Left ventricle myocardium inferior (tissue), 1 donor: ENCODE results near the gene COL25A1. TPM values are rescaled to one million over a fixed set of nuclear protein-coding genes. Genes with fewer than 3 reads are reported as not detected.

Source experiments
- DNase-seq: peaks from one replicate; pipeline ENCODE4 v3.0.0-alpha.2; 2020
- H3K27ac ChIP-seq: fragments of 200-600 bp; replicated peaks from 2 replicates; pipeline ENCODE4 v1.8.0; 2021
- H3K27me3 ChIP-seq: fragments of 200-600 bp; 2 replicates; pipeline ENCODE4 v1.8.0; 2021; ENCODE audit warnings: low read depth
- H3K36me3 ChIP-seq: fragments of 200-600 bp; 2 replicates; pipeline ENCODE4 v1.8.0; 2021
- H3K4me1 ChIP-seq: fragments of 200-600 bp; 2 replicates; pipeline ENCODE4 v1.8.0; 2021
- H3K4me3 ChIP-seq: fragments of 200-600 bp; 2 replicates; pipeline ENCODE4 v1.8.0; 2021; ENCODE audit warnings: mild to moderate bottlenecking, moderate library complexity
- H3K9me3 ChIP-seq: fragments of 200-600 bp; replicated peaks from 2 replicates; pipeline ENCODE4 v1.8.0; 2021
- intact Hi-C: fragments of 100-400 bp; cut with micrococcal nuclease; formaldehyde crosslinking; loops from one replicate; pipeline ENCODE4 v1.11.0; 2022
- total RNA-seq: library from RNA; stranded (reverse); fragmentation: NEBNext Ultra II Directional; extraction: Animal tissue kit (Norgen Biotek cat#: 25700); gene quantifications from one replicate; pipeline ENCODE4 v1.2.1, GENCODE V29; 2021
- TF ChIP-seq, protein P1 (sequence below): fragments of 200-600 bp; IDR thresholded peaks from 2 replicates; pipeline ENCODE4 v1.8.0; 2021; ENCODE audit warnings: antibody characterized with exemption, mild to moderate bottlenecking, borderline replicate concordance
- donor health status: DM: no; HTN: yes; CAD: no; lungs with severe emphysema.

Gene COL25A1
- total RNA-seq, 1 donor from 2014 or later, result 0.77 TPM

GRCh38 chr4:108979759-108980158, 322.7 kb downstream of the COL25A1 start:
- Histone ChIP-seq H3K9me3 (no peaks in the 10 kb centered on the region), H3K27me3 (no peaks in the 10 kb centered on the region), H3K27ac (no peak overlapping the region), H3K36me3 (no peaks in the 10 kb centered on the region), H3K4me1 (no peaks in the 10 kb centered on the region), H3K4me3 (no peak overlapping the region)
- intact Hi-C loops, result no loop called here
- DNase-seq, result no peak
- TF ChIP-seq, protein P1, sequence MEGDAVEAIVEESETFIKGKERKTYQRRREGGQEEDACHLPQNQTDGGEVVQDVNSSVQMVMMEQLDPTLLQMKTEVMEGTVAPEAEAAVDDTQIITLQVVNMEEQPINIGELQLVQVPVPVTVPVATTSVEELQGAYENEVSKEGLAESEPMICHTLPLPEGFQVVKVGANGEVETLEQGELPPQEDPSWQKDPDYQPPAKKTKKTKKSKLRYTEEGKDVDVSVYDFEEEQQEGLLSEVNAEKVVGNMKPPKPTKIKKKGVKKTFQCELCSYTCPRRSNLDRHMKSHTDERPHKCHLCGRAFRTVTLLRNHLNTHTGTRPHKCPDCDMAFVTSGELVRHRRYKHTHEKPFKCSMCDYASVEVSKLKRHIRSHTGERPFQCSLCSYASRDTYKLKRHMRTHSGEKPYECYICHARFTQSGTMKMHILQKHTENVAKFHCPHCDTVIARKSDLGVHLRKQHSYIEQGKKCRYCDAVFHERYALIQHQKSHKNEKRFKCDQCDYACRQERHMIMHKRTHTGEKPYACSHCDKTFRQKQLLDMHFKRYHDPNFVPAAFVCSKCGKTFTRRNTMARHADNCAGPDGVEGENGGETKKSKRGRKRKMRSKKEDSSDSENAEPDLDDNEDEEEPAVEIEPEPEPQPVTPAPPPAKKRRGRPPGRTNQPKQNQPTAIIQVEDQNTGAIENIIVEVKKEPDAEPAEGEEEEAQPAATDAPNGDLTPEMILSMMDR, result no peak

DNA sequence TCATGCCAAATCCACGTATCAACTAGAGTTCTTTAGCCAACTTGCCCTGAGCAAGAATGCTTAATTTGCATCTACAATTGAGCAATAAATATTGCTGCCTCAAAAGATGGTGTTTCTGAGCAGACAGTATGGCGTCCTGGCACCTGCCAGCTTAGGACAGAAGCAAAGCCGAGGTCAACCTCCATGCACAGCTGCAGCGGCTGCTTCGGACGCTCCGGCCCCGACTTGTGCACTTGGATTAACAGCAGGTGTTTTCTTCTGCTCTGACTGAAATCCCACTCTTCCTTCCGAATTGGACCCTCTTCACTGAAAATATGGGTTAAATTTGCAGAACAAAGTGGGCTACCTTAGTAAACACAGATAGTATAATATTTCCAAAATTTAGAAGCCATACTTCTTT, 324.4 kb downstream of the COL25A1 start:
- no peak overlapping the region for H3K27ac ChIP-seq
- H3K4me1 ChIP-seq, result no peaks in the 10 kb centered on the region
- no peak overlapping the region for H3K4me3 ChIP-seq
- TF ChIP-seq, protein P1, result no peak
- intact Hi-C loops, result no loop called here
- H3K27me3 ChIP-seq, result no peaks in the 10 kb centered on the region
- no peaks in the 10 kb centered on the region for H3K9me3 ChIP-seq
- no peaks in the 10 kb centered on the region for H3K36me3 ChIP-seq
- no peak for DNase-seq

- TF ChIP-seq, protein P1, result no peak
- no peaks in the 10 kb centered on the region for H3K27me3 ChIP-seq
- intact Hi-C loops, result no loop called here
These were observed 329.7 kb downstream of the COL25A1 start for GRCh38 chr4:108972613-108973283.

GRCh38 chr4:108971473-108971872, 331.0 kb downstream of the COL25A1 start:
- no peaks in the 10 kb centered on the region for H3K9me3 ChIP-seq
- no peaks in the 10 kb centered on the region for H3K27me3 ChIP-seq
- no peak overlapping the region for H3K27ac ChIP-seq
- H3K4me3 ChIP-seq, result no peak overlapping the region
- no peak for DNase-seq
- H3K36me3 ChIP-seq, result no peaks in the 10 kb centered on the region
- intact Hi-C loops, result no loop called here
- no peaks in the 10 kb centered on the region for H3K4me1 ChIP-seq
- TF ChIP-seq, protein P1, result no peak

More at GRCh38 chr4:108972613-108973283, 329.7 kb downstream of the COL25A1 start:
- Histone ChIP-seq H3K36me3 (no peaks in the 10 kb centered on the region), H3K4me1 (no peaks in the 10 kb centered on the region), H3K27ac (no peak overlapping the region), H3K4me3 (no peak overlapping the region), H3K9me3 (no peaks in the 10 kb centered on the region)
- no peak for DNase-seq

- Histone ChIP-seq H3K4me1 (peaks cover 6% of the 10 kb centered on the region), H3K9me3 (no peaks in the 10 kb centered on the region), H3K27ac (no peak overlapping the region), H3K4me3 (no peak overlapping the region), H3K36me3 (no peaks in the 10 kb centered on the region), H3K27me3 (no peaks in the 10 kb centered on the region)
- intact Hi-C loops, result no loop called here
- DNase-seq, result no peak
- TF ChIP-seq, protein P1, result no peak
These were observed 336.9 kb downstream of the COL25A1 start for GRCh38 chr4:108965472-108966076.
